Measurements from ENCODE around the gene PROSER3. TPM values are rescaled to one million over a fixed set of nuclear protein-coding genes. Genes with fewer than 3 reads are reported as not detected.

The PROSER3 gene
- total and polyA plus RNA-seq, 2 of the 13 experiments (the other 11 are each of a cell fraction or from before 2014, with no cell fraction given), result 5.1 to 5.7 TPM

DNA sequence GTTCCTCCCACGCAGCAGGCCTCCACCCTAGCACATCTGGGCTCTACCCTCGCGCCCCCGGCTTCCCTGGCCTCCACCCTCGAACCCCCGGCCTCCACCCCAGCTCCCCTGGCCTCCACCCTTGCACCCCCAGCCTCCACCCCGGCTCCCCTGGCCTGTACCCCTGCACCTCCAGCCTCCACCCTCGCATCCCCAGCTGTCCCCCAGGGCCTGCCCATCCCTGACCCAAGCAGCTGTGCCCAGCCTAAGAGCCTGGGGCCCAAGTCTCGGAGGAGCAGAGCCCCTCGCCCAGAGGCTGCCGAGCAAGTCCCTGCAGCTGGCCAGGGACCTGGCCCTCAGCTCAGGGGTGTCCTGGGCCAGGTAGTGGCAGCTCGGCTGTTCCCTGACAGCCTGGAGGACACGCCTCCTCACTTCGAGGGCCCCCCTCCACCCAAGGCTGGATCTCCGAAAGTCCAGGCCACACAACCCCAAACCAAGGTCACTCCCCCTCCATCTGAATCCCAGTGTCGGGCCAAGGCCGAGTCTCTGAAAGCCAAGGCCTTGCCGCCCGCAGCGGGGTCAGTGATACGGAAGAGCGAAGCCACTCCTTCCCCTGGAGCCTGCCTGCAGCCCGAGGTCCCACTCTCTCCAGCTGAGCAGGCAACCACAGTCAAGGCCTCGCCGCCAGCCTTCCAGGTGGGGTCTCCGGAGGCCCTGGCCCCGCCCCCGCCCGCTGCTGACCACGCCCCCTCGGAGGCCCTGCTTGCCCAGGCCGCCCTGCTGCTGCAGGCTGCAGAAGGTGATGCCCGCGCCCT, 9.5 kb downstream of the PROSER3 start (continued):
- no peak for TF ChIP-seq GTF3A (CRISPR knock-in tag; conservative IDR thresholded peaks at IDR 0.05)
- TF ChIP-seq, protein P1, sequence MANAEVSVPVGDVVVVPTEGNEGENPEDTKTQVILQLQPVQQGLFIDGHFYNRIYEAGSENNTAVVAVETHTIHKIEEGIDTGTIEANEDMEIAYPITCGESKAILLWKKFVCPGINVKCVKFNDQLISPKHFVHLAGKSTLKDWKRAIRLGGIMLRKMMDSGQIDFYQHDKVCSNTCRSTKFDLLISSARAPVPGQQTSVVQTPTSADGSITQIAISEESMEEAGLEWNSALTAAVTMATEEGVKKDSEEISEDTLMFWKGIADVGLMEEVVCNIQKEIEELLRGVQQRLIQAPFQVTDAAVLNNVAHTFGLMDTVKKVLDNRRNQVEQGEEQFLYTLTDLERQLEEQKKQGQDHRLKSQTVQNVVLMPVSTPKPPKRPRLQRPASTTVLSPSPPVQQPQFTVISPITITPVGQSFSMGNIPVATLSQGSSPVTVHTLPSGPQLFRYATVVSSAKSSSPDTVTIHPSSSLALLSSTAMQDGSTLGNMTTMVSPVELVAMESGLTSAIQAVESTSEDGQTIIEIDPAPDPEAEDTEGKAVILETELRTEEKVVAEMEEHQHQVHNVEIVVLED (CRISPR knock-in tag; IDR thresholded peaks at IDR 0.05; ENCODE audit: borderline replicate concordance), result no peak
- TF ChIP-seq, protein P2, sequence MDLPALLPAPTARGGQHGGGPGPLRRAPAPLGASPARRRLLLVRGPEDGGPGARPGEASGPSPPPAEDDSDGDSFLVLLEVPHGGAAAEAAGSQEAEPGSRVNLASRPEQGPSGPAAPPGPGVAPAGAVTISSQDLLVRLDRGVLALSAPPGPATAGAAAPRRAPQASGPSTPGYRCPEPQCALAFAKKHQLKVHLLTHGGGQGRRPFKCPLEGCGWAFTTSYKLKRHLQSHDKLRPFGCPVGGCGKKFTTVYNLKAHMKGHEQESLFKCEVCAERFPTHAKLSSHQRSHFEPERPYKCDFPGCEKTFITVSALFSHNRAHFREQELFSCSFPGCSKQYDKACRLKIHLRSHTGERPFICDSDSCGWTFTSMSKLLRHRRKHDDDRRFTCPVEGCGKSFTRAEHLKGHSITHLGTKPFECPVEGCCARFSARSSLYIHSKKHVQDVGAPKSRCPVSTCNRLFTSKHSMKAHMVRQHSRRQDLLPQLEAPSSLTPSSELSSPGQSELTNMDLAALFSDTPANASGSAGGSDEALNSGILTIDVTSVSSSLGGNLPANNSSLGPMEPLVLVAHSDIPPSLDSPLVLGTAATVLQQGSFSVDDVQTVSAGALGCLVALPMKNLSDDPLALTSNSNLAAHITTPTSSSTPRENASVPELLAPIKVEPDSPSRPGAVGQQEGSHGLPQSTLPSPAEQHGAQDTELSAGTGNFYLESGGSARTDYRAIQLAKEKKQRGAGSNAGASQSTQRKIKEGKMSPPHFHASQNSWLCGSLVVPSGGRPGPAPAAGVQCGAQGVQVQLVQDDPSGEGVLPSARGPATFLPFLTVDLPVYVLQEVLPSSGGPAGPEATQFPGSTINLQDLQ (CRISPR knock-in tag; IDR thresholded peaks at IDR 0.05), result no peak
- no peak for TF ChIP-seq ZNF34 (CRISPR knock-in tag; IDR thresholded peaks at IDR 0.05; ENCODE audit: borderline replicate concordance)
- no peak for TF ChIP-seq ZNF607 (CRISPR knock-in tag; IDR thresholded peaks at IDR 0.05; ENCODE audit: borderline replicate concordance)
- no peak for TF ChIP-seq HMG20B (CRISPR knock-in tag; conservative IDR thresholded peaks at IDR 0.05)
- TF ChIP-seq, protein P3, sequence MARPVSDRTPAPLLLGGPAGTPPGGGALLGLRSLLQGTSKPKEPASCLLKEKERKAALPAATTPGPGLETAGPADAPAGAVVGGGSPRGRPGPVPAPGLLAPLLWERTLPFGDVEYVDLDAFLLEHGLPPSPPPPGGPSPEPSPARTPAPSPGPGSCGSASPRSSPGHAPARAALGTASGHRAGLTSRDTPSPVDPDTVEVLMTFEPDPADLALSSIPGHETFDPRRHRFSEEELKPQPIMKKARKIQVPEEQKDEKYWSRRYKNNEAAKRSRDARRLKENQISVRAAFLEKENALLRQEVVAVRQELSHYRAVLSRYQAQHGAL (CRISPR knock-in tag; IDR thresholded peaks at IDR 0.05; ENCODE audit: not compliant biosample characterization), result no peak
- TF ChIP-seq ZNF274 (CRISPR knock-in tag; IDR thresholded peaks at IDR 0.05), result no peak
- TF ChIP-seq, protein P4, sequence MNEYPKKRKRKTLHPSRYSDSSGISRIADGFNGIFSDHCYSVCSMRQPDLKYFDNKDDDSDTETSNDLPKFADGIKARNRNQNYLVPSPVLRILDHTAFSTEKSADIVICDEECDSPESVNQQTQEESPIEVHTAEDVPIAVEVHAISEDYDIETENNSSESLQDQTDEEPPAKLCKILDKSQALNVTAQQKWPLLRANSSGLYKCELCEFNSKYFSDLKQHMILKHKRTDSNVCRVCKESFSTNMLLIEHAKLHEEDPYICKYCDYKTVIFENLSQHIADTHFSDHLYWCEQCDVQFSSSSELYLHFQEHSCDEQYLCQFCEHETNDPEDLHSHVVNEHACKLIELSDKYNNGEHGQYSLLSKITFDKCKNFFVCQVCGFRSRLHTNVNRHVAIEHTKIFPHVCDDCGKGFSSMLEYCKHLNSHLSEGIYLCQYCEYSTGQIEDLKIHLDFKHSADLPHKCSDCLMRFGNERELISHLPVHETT (CRISPR knock-in tag; conservative IDR thresholded peaks at IDR 0.05), result no peak
- TF ChIP-seq TBX2 (CRISPR knock-in tag; IDR thresholded peaks at IDR 0.05; ENCODE audit: borderline replicate concordance), result no peak
- no peak for TF ChIP-seq GATAD1 (CRISPR knock-in tag; IDR thresholded peaks at IDR 0.05)
- no peak for TF ChIP-seq MTF1 (CRISPR knock-in tag; IDR thresholded peaks at IDR 0.05)
- TF ChIP-seq ZNF7 (CRISPR knock-in tag; IDR thresholded peaks at IDR 0.05), result no peak

Data from HepG2 (cell line).